NOMO-1 treated with DMSO at 0.1 percent for 48 hours (cell line): ENCODE results near the gene PLEKHA8.
"Not testable (repeated sequence)": the region's sequence is repeated elsewhere in the genome, so short reads cannot be mapped to it uniquely, and the experiment has no call there.

ENCODE experiments used
- DNase-seq: peaks from one replicate; lab custom pipeline; 2025; ENCODE audit not compliant: unreplicated experiment; lab: John Stamatoyannopoulos, UW

PLEKHA8 gene

GRCh38 chr7:30023524-30023923 is 4.7 kb upstream of the PLEKHA8 start:
- no peak for DNase-seq

GRCh38 chr7:30026229-30027064 is 1.8 kb upstream of the PLEKHA8 start, which contains the start of gene FKBP14:
Gene FKBP14, minus strand, starts transcription at chr7:30026702. Its CDS starts 194 bp downstream, at chr7:30026508.
- peak; percentile 98 for DNase-seq

- DNase-seq: peak; percentile 67
These were observed 1.2 kb upstream of the PLEKHA8 start for GRCh38 chr7:30027065-30027456.

- DNase-seq: no peak
These were observed 434 bp upstream of the PLEKHA8 start for GRCh38 chr7:30027740-30028215.

DNA sequence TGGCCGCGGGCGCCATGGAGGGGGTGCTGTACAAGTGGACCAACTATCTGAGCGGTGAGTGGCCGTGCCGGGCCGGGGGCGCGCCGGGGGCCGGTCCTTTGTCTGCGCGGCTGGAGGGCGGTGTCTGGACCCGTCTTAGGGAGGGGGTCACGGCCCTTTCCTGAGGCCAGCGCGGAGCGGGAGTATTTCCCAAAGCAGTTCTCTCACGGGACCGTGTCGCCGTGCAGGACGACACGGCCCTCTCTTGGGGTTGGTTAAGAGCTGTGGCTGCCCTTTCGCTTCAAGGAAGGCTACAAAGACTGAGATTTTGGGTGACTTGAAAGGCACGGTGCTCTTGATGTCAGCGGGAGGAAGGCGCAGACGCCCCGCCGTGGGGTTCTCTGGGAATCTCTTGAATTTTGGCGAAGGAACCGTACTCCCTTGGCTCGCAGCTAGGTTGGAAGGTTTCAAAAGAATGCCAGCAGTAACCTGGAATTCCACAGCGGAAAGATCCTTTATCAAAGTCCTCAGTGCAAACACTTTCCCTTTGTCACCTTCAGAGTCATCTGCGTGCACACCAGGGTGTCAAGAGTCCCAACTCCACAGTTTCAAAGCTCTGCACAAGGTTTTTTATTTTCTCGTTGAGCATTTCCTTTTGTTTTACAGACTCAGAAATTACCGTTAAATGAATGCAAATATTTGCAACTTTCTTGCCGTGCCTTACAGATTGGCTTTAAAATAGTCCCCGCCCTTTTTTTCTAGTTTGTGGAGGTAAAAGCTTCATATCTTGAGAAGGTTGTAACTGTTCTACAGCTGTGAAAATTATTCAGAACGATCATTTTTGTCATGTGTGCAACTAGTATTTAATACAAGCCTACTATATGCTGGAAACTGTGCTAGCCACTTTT is 780 bp downstream of the PLEKHA8 start:
- peak; percentile 37 for DNase-seq

GRCh38 chr7:30029696-30030095 is 1.5 kb downstream of the PLEKHA8 start:
- peak; percentile 2 for DNase-seq

GRCh38 chr7:30032310-30033125 is 4.3 kb downstream of the PLEKHA8 start:
- peak; percentile 27 for DNase-seq

- no peak for DNase-seq
These were observed 6.3 kb downstream of the PLEKHA8 start for GRCh38 chr7:30034501-30034900.

DNA sequence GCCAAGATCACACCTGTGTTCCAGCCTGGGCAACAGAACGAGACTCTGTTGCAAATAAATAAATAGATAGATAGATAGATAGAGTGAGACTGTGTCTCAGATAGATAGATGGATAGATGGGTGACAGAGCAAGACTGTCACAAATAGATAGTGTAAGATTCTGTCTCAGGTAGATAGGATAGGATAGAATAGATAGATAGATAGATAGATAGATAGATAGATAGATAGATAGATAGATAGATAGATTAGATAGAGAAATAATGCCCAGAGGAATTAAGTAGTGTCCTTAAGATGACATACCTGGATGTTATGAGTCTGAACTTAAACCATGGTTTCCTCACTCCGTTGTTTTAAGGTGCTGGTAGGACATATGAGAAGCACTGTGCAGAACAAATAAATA is 8.0 kb downstream of the PLEKHA8 start:
- DNase-seq: no peak

DNA sequence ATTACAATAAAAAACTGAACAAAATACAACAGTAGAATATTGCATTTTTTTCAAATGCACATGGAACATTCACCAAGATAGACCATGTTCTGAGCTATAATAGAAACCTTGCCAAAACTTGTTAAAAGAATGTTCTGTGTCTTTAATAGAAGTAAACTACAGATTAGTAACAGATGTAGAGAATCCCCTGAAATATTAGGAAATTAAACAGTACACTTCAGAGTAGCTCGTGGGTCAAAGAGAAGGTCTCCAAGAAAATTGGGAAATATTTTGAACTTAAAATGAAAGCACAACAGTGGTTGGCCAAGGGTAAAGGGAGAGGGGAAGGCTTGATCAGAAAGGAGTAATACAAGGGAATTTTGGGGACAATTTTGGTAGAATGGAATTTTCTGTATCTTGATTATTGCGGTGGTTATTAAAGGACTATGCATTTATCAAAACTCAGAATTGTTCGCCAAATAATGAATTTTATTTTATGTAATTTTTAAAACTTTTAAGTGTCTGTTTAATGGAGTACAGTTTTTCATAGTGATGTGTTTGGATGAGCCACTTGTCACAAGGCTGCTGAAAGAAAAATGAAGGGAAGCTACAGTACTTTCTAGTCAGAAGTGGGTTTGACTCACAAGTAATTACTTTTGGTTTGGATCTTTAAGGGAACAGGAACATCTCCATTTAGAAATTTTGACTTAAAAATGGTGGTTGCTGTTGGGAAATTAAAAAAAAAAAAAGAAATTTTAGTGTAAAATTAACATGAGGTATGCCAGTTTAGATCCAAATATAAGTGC is 10.2 kb downstream of the PLEKHA8 start:
- no peak for DNase-seq

- no peak for DNase-seq
These were observed 12.7 kb downstream of the PLEKHA8 start for GRCh38 chr7:30040938-30041337.

GRCh38 chr7:30041526-30042269 is 13.5 kb downstream of the PLEKHA8 start:
- DNase-seq: no peak

DNA sequence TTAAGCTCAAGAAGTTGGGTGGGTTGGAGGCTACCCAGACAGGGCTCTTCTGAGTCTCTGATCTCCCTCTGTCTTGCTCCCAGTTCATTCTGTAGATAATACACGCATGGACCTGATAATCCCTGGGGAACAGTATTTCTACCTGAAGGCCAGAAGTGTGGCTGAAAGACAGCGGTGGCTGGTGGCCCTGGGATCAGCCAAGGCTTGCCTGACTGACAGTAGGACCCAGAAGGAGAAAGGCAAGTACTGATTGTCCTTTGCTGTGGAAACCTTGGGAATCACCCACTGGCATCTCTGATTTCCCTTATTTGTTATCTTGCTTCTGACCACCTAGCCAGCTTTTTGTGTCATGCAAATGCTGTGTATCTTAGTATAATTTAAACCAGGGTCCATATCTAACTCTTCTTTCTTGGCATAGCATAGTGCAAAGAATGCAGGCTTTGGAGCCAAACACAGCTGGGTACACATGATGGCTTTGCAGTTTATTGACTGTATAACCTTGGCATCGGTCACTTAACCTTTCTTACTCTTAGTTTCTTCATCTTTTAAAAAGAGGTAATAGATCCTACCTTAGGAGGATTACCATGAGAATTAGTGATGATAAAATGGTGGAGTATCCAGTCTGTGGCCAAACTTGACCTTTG is 18.0 kb downstream of the PLEKHA8 start:
- DNase-seq: no peak

DNA sequence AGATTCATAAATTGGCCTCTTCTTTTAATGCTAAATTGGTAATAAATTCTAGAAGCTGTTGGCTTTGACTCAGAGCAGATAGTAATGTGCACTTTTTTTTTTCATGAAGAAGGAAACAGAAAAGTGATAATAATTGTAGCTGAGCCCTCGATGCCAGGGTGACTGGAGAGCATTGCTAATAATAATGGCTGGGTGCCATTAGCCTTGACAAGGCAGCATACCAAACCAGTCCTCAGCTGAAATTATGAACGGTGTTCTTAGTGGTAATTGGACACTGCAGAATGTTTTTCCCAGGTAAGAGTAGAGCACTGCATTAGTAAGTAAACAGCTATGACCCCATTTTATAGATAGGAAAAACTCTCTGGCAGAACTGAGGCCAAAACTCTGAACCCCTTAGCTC is 18.9 kb downstream of the PLEKHA8 start:
- DNase-seq: no peak

- DNase-seq: no peak
These were observed 20.4 kb downstream of the PLEKHA8 start for GRCh38 chr7:30048582-30048981.

- no peak for DNase-seq
These were observed 21.0 kb downstream of the PLEKHA8 start for GRCh38 chr7:30049173-30049572.

- DNase-seq: no peak
These were observed 24.9 kb downstream of the PLEKHA8 start for GRCh38 chr7:30053068-30053467.

GRCh38 chr7:30057741-30058140 is 29.5 kb downstream of the PLEKHA8 start:
- DNase-seq: no peak

- not testable (repeated sequence) for DNase-seq
These were observed 33.6 kb downstream of the PLEKHA8 start for GRCh38 chr7:30061786-30062185.
